Mesodermal cell (in vitro differentiated cells): ENCODE measurements around the gene TIAL1.
"Not testable (repeated sequence)": the region's sequence is repeated elsewhere in the genome, so short reads cannot be mapped to it uniquely, and the experiment has no call there.

Experiments
- H3K27ac ChIP-seq: 2 replicates; pipeline ENCODE4 v1.7.0; 2013; ENCODE audit warnings: mild to moderate bottlenecking, low read depth, low read length, moderate library complexity; ENCODE audit not compliant: severe bottlenecking
- H3K36me3 ChIP-seq: 2 replicates; pipeline ENCODE4 v1.7.1; 2013; ENCODE audit warnings: mild to moderate bottlenecking, low read length, moderate library complexity; ENCODE audit not compliant: control insufficient read depth, insufficient read depth
- H3K4me1 ChIP-seq: one replicate; pipeline ENCODE4 v1.7.1; 2013; ENCODE audit warnings: mild to moderate bottlenecking, low read length; ENCODE audit not compliant: insufficient read depth, control insufficient read depth, poor library complexity, severe bottlenecking
- H3K4me3 ChIP-seq: 2 replicates; pipeline ENCODE4 v1.7.0; 2013; ENCODE audit warnings: low read length, control low read depth, mild to moderate bottlenecking; ENCODE audit not compliant: insufficient read depth, poor library complexity, severe bottlenecking; ENCODE audit errors: extremely low read depth
- H3K9me3 ChIP-seq: 2 replicates; pipeline ENCODE4 v1.7.1; 2013; ENCODE audit warnings: mild to moderate bottlenecking, low read length, moderate library complexity; ENCODE audit not compliant: control insufficient read depth
- WGBS, 2 experiments: methylation state at CpG; one replicate each; pipeline ENCODE4 v1.1.5; 2013; ENCODE audit warnings: missing lambda C conversion rate in 2 of 2; ENCODE audit not compliant: insufficient coverage in 2 of 2; 5-methylcytosine and 5-hydroxymethylcytosine counted together

The TIAL1 gene

DNA sequence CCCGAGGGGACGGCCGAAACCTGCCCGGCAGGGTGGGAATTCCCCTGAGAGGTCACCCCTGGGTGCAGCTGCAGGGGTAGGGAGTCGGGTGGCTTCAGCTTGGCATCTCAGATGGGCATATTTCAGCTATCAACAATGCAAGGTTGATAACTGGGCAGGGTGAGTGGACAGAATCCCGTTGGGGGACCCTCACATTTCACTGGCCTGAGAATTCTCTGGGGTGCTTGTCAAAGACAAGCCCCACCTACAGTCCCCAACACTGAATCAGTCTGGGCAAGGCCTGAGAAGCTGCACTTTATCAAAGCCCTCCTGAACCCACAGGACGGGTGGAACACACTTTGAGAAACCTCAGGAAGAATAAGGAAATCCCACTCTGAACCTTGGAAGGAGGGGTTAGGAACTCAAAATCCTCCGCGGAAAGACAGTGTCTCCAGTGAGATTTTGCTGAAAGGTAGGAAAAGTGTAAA lies 57.4 kb downstream of the TIAL1 start:
- Histone ChIP-seq H3K4me3 (no peak overlapping the region), H3K36me3 (no peaks in the 10 kb centered on the region), H3K9me3 (no peaks in the 10 kb centered on the region), H3K4me1 (peaks cover 29% of the 10 kb centered on the region), H3K27ac (no peak overlapping the region)
- 90 to 91% methylated on average over 8 to 9 of the region's 9 CpGs for WGBS, 2 experiments

DNA sequence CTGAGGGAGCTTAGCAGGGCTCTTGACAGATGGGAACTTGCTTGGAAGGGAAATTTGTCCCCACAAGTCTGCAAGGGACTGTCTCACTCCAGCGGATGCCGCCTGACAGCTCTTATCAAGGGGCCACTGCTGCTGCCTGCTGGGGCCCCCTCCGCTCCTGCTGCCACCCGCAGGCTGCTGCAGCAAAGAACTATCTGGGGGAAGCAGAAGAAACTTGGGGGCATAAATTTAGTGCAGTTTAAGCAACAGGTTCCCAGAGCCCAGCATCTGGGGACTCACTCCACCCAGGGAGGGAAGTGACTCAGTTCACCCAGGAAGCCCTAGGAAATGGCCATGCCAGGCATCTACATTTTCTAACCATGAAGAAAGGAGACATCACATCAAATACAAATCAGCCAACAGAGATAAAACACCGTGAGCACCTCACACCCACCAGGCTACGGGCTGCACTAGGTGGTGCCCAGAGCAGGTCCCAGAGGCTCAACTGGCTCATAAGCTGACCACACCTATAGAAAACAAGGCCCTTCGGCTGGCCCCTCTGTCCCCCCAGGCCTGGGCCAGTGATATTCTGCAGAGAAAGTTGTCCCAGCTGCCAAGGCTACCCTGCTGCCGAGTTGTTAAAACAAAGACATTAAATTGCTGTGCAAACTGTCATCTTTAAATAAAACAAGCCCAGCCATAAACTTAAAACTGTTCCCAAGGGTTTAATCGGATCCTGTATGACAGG lies 58.0 kb downstream of the TIAL1 start:
- no peaks in the 10 kb centered on the region for H3K9me3 ChIP-seq
- H3K27ac ChIP-seq, result no peak overlapping the region
- no peaks in the 10 kb centered on the region for H3K36me3 ChIP-seq
- peaks cover 27% of the 10 kb centered on the region for H3K4me1 ChIP-seq
- H3K4me3 ChIP-seq, result no peak overlapping the region
- 88 to 89% methylated on average over 8 of the region's 9 CpGs for WGBS, 2 experiments

DNA sequence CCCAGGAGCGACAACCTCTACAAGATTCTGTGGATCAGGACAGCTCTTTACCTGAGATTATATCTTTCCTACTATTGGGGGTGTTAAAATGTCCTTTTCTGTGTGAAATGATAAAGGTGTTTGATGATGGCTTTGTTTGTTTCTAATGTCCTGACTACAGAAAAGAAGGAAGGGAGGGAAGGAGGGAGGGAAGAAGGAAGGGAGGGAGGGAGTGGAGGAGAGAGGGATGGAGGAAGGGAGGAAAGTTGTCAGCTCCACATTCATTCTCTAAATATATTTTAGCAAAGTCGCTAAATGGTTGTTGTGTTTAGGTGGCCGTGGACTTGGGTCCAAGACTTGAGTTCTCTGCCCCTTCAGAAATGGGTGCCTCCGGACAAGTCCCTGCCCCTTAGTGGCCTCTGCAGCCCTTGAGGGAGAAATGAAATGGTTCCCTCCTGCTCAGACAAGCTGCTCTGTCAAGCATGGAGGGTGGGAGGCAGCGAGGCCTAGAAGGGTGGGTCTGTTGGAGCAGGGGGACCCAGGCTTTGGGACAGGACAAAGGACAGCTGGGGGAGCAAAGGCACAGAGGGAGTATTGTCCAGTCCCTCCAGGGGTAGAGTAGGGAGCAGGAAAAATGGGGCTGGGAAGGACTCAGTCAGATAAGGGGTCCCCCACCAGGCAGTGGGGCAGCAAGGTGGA lies 58.7 kb downstream of the TIAL1 start:
- no peaks in the 10 kb centered on the region for H3K9me3 ChIP-seq
- H3K4me1 ChIP-seq, result peaks cover 24% of the 10 kb centered on the region
- 75 to 96% methylated on average over 3 to 4 of the region's 5 CpGs for WGBS, 2 experiments
- H3K36me3 ChIP-seq, result no peaks in the 10 kb centered on the region
- H3K27ac ChIP-seq, result no peak overlapping the region
- no peak overlapping the region for H3K4me3 ChIP-seq

GRCh38 chr10:119536508-119537025 lies 60.2 kb downstream of the TIAL1 start:
- H3K36me3 ChIP-seq, result no peaks in the 10 kb centered on the region

DNA sequence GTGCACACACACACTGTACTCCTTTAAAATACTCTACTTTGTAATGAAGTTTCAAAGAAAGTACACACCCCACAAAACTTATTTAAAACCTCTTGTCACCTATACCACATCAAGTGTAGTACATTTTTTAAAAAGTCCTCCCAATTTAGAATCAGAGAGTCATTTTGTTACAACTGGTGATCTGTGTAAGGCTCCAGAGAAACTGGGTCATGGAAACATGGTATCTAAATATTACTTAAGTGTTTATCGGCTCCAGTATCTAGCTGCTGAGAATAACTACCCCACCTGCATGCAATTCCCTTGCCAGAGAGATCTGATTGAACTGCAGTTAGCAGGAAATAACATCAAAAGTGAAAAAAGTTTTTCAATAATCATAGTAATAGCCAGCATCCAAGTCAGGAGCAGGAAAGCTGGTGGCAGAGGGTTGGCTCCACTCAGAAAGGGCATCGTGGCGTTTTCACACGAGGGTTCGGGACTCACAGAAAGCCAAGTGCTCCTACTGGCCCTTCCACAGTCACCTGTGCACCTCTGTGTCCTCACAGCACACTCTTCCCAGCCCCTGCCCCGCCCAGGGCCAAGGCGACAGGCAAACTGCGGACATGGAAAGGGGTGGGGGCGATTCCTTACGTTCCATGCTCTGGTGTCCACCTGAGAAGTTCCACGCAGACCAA lies 60.8 kb downstream of the TIAL1 start:
- H3K4me3 ChIP-seq, result no peak overlapping the region
- H3K4me1 ChIP-seq, result peaks cover 20% of the 10 kb centered on the region
- no peaks in the 10 kb centered on the region for H3K9me3 ChIP-seq
- no peak overlapping the region for H3K27ac ChIP-seq
- no peaks in the 10 kb centered on the region for H3K36me3 ChIP-seq
- 95 to 96% methylated on average over 10 of the region's 11 CpGs for WGBS, 2 experiments

More at GRCh38 chr10:119536508-119537025, 60.2 kb downstream of the TIAL1 start:
- peaks cover 22% of the 10 kb centered on the region for H3K4me1 ChIP-seq
- H3K9me3 ChIP-seq, result no peaks in the 10 kb centered on the region
- no peak overlapping the region for H3K27ac ChIP-seq
- 88 to 90% methylated on average over 5 to 6 of the region's 9 CpGs for WGBS, 2 experiments
- H3K4me3 ChIP-seq, result no peak overlapping the region

GRCh38 chr10:119535305-119535704 lies 61.5 kb downstream of the TIAL1 start:
- peaks cover 16% of the 10 kb centered on the region for H3K4me1 ChIP-seq
- no peak overlapping the region for H3K4me3 ChIP-seq
- H3K36me3 ChIP-seq, result no peaks in the 10 kb centered on the region
- H3K9me3 ChIP-seq, result no peaks in the 10 kb centered on the region
- H3K27ac ChIP-seq, result no peak overlapping the region
- WGBS, 2 experiments, result 83% methylated on average over 2 of the region's 3 CpGs; no CpG with 5 or more reads in 1 of the 2 experiments

- Histone ChIP-seq H3K36me3 (no peaks in the 10 kb centered on the region), H3K4me3 (no peak overlapping the region), H3K4me1 (peaks cover 4% of the 10 kb centered on the region), H3K27ac (no peak overlapping the region), H3K9me3 (no peaks in the 10 kb centered on the region)
- 86% methylated on average over 1 of the region's 2 CpGs; no CpG with 5 or more reads in 1 of the 2 experiments for WGBS, 2 experiments
Measured at GRCh38 chr10:119533473-119533872, 63.3 kb downstream of the TIAL1 start.

DNA sequence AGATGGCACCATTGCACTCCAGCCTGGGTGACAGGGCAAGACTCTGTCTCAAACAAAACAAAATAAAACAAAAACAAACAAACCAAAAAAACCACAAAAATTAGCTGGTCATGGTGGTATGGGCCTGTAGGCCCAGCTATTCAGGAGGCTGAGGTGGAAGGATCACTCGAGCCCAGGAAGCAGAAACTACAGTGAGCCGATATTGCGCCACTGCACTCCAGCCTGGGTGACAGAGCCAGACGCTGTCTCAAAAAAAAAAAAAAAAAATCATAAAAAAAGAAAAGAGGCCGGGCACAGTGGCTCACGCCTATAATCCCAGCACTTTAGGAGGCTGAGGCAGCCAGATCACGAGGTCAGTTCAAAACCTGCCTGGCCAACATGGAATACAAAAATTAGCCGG lies 64.0 kb downstream of the TIAL1 start:
- H3K36me3 ChIP-seq, H3K4me1 ChIP-seq, H3K27ac ChIP-seq, H3K9me3 ChIP-seq, H3K4me3 ChIP-seq: not testable (repeated sequence)
- WGBS, 2 experiments, result 91 to 92% methylated on average over 4 to 6 of the region's 8 CpGs

DNA sequence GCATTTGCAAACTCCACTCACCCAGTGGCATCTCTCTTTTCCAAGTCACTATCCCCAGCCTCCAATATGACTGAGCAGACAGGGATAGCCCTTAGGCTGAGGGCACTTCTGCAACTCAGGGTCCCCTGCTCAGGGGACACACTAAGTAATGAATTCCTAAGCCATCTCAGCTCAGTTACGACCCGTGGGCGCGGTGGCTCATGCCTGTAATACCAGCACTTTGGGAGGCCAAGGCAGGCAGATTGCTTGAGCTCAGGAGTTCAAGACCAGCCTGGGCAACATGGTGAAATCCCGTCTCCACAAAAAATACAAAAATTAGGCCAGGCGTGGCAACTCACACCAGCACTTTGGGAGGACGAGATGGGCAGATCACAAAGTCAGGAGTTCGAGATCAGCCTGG lies 64.5 kb downstream of the TIAL1 start:
- not testable (repeated sequence) for H3K9me3 ChIP-seq, H3K27ac ChIP-seq, H3K4me1 ChIP-seq, H3K36me3 ChIP-seq, H3K4me3 ChIP-seq
- 94 to 97% methylated on average over 8 of the region's 8 CpGs for WGBS, 2 experiments

- WGBS, 2 experiments, result 100% methylated on average over 1 of the region's 1 CpG
- Histone ChIP-seq H3K4me3 (no peak overlapping the region), H3K27ac (no peak overlapping the region), H3K9me3 (no peaks in the 10 kb centered on the region), H3K4me1 (peaks cover 3% of the 10 kb centered on the region), H3K36me3 (no peaks in the 10 kb centered on the region)
Measured at GRCh38 chr10:119531067-119531466, 65.7 kb downstream of the TIAL1 start.
